Inferior parietal cortex (tissue), 1 donor: ENCODE results near the gene SYCP3.
"Not testable (repeated sequence)": the region's sequence is repeated elsewhere in the genome, so short reads cannot be mapped to it uniquely, and the experiment has no call there.

Source experiments
- DNase-seq: peaks from one replicate; pipeline ENCODE4 v3.0.0-alpha.2; 2016; ENCODE audit errors: extremely low spot score

SYCP3 gene

GRCh38 chr12:101759396-101760047 lies 20.3 kb upstream of the SYCP3 start:
- no peak for DNase-seq

GRCh38 chr12:101750152-101750551 lies 10.9 kb upstream of the SYCP3 start:
- no peak for DNase-seq

GRCh38 chr12:101749657-101750056 lies 10.4 kb upstream of the SYCP3 start:
- no peak for DNase-seq

GRCh38 chr12:101748907-101749306 lies 9.6 kb upstream of the SYCP3 start:
- no peak for DNase-seq

- DNase-seq, result no peak
Observed at GRCh38 chr12:101747697-101748096, 8.4 kb upstream of the SYCP3 start.

GRCh38 chr12:101746661-101747060 lies 7.4 kb upstream of the SYCP3 start:
- no peak for DNase-seq

- no peak for DNase-seq
Observed at GRCh38 chr12:101746196-101746595, 6.9 kb upstream of the SYCP3 start.

GRCh38 chr12:101745481-101745880 lies 6.2 kb upstream of the SYCP3 start:
- no peak for DNase-seq

- no peak for DNase-seq
Observed at GRCh38 chr12:101743724-101744472, 4.6 kb upstream of the SYCP3 start.

GRCh38 chr12:101743242-101743641 lies 4.0 kb upstream of the SYCP3 start:
- no peak for DNase-seq

GRCh38 chr12:101740980-101741379 lies 1.7 kb upstream of the SYCP3 start:
- no peak for DNase-seq

- DNase-seq, result no peak
Observed at GRCh38 chr12:101740566-101740965, 1.3 kb upstream of the SYCP3 start.

- no peak for DNase-seq
Observed at GRCh38 chr12:101737476-101737875, 1.8 kb downstream of the SYCP3 start.

GRCh38 chr12:101734482-101734881 lies 4.8 kb downstream of the SYCP3 start:
- not testable (repeated sequence) for DNase-seq

GRCh38 chr12:101733166-101733565 lies 6.1 kb downstream of the SYCP3 start:
- no peak for DNase-seq

GRCh38 chr12:101732318-101732717 lies 6.9 kb downstream of the SYCP3 start:
- DNase-seq, result no peak

GRCh38 chr12:101729842-101730241 lies 9.4 kb downstream of the SYCP3 start:
- DNase-seq, result no peak

- no peak for DNase-seq
Observed at GRCh38 chr12:101727098-101727497, 12.2 kb downstream of the SYCP3 start.

- DNase-seq, result no peak
Observed at GRCh38 chr12:101722392-101722791, 16.9 kb downstream of the SYCP3 start.

- no peak for DNase-seq
Observed at GRCh38 chr12:101720118-101720517, 19.1 kb downstream of the SYCP3 start.

GRCh38 chr12:101719566-101719965 lies 19.7 kb downstream of the SYCP3 start:
- DNase-seq, result no peak

- no peak for DNase-seq
Observed at GRCh38 chr12:101714877-101715444, 24.3 kb downstream of the SYCP3 start.

GRCh38 chr12:101713930-101714329 lies 25.3 kb downstream of the SYCP3 start:
- DNase-seq, result no peak
